GM18505 (cell line): ENCODE data around the gene CDK6.
"Not testable (repeated sequence)": the region's sequence is repeated elsewhere in the genome, so short reads cannot be mapped to it uniquely, and the experiment has no call there.

Experiments used
- ATAC-seq: cut with Tn5 transposase; IDR thresholded peaks from one replicate; pipeline ENCODE4 v1.9.1; 2021; ENCODE audit not compliant: unreplicated experiment
- POLR2A ChIP-seq: IDR thresholded peaks from 4 replicates; pipeline ENCODE4 v1.6.1; 2011; ENCODE audit warnings: borderline replicate concordance; ENCODE audit not compliant: insufficient read depth, insufficient read length; ENCODE audit errors: extremely low read depth

CDK6 gene

DNA sequence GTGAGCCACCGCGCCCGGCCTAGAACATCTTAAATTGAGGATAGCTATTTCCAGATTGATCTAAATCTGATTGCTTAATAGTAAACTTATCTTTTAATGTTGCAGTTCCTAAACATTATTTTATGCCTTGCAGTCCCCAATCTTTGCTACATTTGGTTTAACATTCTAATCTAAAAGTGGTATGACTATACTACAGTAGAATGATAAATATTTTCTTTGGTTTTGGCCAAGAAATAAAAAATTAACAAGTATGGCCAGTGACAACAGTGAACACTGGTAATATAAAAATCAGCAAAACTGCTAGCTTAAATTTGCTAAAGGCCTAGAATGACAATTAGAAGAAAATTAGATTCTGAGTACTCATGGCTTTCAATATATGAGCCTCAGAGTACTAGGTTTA lies 73.5 kb downstream of the CDK6 start:
- no peak for ATAC-seq
- no peak for TF ChIP-seq POLR2A

DNA sequence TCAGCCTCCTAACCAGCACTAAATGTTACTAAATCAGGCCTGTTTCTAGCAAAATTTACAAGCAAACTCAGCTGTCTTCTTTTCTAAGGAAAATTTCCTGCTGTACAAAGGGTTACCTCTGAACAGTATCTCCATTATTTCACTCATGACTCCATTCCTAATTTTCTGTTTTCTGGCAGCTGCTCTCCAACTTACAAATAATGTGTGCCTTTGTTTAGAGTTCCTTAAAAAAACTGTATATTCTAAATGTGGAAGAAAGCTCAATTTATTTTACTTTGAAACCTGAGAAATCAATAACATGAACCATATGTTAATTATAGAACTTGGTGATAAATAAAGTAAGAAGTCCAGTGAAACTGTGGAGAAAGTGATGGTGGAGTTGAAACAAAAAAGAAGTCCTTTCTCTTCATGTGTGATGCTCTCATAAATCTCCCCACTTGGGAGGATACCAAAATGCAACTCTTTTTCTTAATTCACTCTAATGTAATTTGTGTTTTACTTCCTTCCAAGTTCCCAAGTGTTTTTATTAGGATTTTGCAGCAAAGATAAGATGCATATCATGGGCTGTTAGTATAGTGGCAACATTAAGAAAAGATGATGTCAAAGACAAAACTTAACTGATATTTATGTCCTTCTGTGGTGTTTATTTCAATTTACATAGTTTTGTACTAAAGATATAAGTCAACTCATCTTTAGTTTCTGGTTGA lies 74.8 kb downstream of the CDK6 start:
- TF ChIP-seq POLR2A: no peak
- no peak for ATAC-seq

DNA sequence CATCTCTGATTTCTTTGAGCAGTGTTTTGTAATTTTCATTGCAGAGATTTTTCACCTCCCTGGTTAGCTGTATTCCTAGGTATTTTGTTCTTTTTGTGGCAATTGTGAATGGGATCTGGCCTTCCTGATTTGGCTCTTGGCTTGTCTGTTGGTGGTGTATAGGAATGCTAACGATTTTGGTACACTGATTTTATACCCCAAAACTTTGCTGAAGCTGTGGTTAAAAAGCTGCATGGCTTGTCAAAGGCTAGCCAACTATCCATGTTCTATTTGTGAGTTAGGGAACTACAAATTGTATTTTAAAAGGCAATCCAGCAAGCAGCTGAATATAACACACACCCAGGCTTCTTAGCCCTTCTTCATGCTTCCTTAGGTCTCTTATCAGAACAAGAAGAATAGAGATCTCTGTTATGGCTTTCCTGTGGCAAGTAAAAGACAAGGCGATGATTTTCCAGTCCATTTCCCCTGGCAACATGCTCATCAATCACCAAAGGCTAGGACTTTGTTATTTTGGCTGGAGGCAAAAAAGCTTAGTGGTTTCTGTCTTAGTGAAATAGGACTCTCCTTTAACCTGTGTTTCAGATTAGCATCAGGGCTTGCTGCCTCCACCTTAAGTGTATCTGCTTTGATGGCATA lies 77.5 kb downstream of the CDK6 start:
- ATAC-seq: no peak
- TF ChIP-seq POLR2A: no peak

DNA sequence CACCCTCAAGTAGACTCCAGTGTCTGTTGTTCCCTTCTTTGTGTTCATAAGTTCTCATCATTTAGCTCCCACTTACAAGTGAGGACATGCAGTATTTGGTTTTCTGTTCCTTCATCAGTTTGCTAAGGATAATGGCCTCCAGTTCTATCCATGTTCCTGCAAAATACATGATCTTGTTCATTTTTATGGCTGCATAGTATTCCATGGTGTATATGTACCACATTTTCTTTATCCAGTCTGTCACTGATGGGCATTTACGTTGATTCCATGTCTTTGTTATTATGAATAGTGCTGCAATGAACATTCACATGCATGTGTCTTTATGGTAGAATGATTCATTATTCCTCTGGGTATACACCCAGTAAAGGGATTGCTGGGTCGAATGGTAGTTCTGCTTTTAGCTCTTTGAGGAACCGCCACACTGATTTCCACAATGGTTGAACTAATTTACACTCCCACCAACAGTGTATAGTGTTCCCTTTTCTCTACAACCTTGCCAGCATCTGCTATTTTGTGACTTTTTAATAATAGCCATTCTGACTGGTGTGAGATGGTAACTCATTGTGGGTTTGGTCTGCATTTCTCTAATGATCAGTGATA lies 79.0 kb downstream of the CDK6 start:
- not testable (repeated sequence) for ATAC-seq

DNA sequence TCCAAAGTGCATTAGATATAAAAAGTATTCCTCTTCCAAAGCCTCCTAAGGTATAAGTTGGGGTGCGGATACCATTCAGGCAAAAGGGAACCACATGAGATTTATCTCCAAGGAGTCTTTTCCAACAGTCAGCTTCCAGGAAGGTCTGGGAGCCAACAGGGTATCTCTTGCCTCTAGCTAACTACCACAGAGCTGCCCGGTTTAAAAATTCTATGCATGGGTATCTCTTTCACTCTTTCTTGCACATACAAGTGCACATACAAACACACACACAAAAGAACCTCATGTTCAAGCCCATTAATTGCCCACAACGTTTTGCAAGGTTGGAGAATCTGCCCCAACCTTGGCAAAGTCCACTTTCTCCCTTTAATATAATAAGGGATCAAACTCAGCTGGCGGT lies 80.7 kb downstream of the CDK6 start:
- no peak for ATAC-seq
- no peak for TF ChIP-seq POLR2A

DNA sequence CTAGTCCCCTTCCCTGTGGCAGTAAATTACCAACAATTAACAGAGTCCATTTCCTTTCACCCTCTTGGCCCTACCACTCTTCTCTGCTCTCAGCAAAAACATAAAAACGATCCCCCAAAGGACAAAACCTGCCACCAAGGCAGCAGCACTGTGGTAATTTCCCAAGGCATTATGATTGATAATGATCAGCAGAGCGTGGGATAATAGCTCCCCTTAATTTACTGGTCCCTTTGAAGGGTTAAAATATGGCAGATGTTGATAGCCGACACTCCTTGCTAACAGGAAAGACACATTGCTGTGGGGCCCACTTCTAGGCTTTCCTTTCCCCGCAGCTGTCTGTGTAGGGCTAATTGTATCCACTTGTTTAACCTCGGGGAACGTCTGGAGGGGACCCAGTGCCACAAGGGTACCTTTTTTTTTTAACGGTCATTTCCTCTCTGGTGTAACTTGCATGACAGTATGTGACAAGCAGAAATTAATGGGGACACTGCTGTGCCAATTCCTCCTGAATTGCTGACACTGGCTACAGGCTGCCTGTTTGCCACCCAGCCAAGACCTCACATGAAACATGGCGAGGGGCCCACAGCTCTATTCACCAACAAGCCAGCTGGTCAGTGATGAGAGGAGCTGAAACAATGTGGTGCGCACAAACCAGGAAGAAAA lies 81.3 kb downstream of the CDK6 start:
- no peak for TF ChIP-seq POLR2A
- ATAC-seq: no peak

DNA sequence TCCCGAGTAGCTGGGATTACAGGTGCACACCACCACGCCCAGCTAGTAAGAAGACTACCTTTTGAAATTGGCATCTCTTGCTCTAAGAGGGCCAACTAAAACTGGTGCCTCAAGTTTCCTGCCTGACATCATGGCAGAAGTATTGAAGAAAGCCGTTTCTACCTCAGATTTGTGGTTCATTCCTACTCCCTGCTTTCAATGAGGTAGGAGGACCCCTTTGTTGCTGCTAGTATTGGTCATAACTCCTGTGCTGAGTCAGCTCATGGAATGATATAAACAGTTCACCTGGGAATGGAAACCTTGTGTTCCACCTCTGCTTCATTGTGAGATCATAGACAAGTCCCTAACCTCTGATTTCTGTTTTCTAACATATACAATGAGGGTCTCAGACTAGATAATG lies 82.8 kb downstream of the CDK6 start:
- ATAC-seq: no peak
- TF ChIP-seq POLR2A: no peak

DNA sequence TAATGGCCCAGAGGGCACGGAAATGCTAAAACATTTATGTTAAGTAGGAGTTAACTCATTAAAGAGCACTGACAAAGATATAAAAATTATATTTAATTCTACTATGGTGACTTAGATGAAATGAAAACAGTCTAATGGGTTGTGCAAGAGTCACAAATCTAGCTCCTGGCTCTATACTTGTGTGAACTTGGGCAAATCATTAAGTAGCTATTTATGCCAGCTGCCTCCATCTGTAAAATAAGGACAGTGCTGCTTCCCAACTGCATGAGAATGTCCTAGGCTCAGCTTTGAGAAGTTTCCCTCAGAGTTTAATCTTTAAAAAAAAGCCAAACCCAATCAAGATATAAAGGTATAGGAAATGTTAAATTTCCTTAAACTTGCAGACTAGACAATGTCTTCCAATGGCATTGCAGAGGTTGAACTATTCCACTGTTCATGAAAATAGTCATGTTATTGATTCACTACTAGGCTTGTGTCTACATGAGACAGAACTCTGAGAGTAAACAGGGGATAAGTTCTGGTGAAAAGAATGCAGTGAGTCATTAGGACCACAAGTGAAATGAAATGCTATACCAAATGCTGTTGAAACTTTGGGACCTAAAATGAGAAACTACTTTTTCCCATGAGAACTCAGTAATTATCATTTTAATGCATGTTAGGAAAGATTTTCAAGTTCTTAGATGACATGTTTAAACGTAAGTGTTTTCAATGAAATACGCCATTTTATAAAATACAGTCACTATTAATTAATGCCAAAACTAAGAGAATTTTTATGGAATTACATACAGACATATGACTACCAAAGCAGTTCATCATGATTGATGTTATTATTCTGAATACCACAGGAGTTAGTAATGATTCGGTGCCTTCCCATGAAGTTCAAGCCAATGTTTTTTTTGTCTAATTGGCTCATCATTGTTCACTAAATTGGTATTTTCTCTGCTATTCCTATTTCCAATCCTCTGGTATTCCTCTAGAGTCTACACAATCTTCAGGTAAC lies 84.2 kb downstream of the CDK6 start:
- no peak for TF ChIP-seq POLR2A
- ATAC-seq: no peak

DNA sequence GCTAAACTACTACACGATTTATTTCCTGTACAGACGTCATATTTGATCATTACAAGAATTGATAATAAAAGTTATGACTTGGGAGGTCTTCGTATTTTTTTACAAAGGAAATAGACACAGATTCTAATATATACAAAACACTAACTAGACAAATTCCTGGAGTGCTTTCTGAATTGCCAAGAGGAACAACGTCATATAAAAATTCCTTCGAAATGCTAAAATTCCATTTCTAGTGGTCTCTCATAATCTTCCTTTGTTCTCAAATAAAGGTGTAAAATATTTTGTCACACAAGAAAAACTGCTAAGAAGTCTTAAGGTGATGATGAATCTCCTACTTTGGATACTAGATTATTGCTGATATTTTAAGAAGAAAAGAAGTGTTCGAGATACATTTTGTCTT lies 85.4 kb downstream of the CDK6 start:
- no peak for TF ChIP-seq POLR2A
- ATAC-seq: no peak

DNA sequence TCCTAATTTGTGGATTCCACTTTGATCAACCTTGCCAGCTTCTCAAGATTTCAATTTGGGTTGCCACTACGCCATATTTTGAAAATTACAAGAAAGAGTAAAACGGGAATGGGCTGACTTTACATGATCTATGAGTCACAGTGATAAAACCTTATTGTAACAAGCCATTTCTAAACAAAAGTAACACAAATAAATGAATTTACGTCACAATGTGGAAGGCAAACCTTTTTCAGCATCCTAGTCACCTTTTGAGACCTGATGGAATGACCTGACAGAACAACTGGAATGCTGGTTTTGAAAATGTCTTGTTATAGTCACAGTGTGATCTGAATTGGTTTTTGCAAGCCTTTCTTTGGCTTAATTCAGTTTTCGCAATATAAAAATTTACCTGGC lies 85.9 kb downstream of the CDK6 start:
- ATAC-seq: no peak
- TF ChIP-seq POLR2A: no peak

DNA sequence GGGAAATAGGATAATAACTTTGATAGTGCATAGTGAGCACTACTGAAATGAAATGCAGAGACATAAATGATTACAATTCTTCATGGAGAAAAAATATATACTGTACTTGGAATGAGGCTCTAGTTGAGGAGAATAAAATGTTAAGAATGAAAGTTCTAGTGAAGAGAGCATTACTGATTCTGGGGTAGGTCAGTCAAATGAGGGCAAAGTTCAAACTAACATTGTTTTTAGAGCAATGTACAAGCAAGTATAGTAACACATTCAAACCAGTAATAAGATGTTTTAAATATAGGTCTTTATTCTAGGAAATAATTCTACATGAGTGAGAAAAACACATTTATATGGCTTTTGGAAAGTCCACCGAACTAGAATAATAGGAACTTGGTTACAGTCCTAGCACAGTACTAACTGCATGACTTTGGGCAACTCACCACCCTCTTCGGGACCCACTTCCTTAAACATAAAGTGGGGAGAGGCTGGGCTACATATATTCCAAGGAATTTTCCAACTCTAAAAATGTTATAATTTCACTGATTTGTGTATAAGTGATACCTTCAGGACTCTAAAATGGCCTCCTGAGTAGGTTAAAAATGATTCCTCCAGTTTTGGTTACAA lies 86.4 kb downstream of the CDK6 start:
- TF ChIP-seq POLR2A: no peak
- no peak for ATAC-seq

DNA sequence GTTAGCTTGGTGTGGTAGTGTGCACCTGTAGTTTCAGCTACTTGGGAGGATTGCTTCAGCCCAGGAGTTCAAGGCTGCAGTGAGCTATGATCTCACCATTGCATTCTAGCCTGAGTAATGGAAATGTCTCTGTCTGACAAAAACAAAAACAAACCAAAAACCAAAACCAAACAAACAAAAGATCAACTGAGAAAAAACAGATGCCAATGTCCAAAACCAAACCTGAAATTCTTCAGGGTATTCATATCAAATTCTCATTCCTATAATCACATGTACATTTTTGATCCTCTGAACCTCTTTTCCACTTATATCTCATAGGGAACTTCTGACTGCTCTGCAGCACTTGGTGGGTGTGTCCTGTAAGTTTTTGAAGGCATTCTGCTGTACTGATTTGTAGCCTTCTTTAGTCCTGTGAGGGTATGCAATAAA lies 87.0 kb downstream of the CDK6 start:
- TF ChIP-seq POLR2A: no peak
- ATAC-seq: no peak
